H1 (cell line): ENCODE results near the gene MACROD2. TPM values are rescaled to one million over a fixed set of nuclear protein-coding genes. Genes with fewer than 3 reads are reported as not detected.

Experiments
- polyA plus RNA-seq, 7 experiments: library from polyadenylated mRNA; depleted of rRNA in 3 of 7; stranded (reverse) in 5 of 7; unstranded in 2 of 7; fragments of >200 nt in 5 of 7; fragments of 200-250 nt in 2 of 7; gene quantifications; 1 replicate in 5 of 7; 2 replicates in 1 of 7; 4 replicates in 1 of 7; pipeline versions ENCODE4 v1.2.1 to v1.2.3, GENCODE V29; 2011 to 2013; ENCODE audit warnings: missing spikeins in 2 of 7, mixed read lengths in 2 of 7
- total RNA-seq: library from RNA; stranded (reverse); fragmentation: NEBNext Ultra II Directional; extraction: Animal tissue kit (Norgen Biotek cat#: 25700); gene quantifications from 2 replicates; pipeline ENCODE4 v1.2.1, GENCODE V29; 2021
- TF ChIP-seq, protein P1 (sequence below): fragments of 300-600 bp; sonication (generic); IDR thresholded peaks from 2 replicates; pipeline ENCODE4 v1.7.1; 2012; ENCODE audit warnings: low read length, moderate library complexity, mild to moderate bottlenecking, inconsistent platforms; ENCODE audit not compliant: insufficient replicate concordance

MACROD2 gene
- total and polyA plus RNA-seq, 2 of the 8 experiments (the other 6 are each of a cell fraction or from before 2014, with no cell fraction given), result 0.70 to 3.9 TPM

GRCh38 chr20:14966808-14967207 is 971.5 kb downstream of the MACROD2 start (continued):
- TF ChIP-seq, protein P1, sequence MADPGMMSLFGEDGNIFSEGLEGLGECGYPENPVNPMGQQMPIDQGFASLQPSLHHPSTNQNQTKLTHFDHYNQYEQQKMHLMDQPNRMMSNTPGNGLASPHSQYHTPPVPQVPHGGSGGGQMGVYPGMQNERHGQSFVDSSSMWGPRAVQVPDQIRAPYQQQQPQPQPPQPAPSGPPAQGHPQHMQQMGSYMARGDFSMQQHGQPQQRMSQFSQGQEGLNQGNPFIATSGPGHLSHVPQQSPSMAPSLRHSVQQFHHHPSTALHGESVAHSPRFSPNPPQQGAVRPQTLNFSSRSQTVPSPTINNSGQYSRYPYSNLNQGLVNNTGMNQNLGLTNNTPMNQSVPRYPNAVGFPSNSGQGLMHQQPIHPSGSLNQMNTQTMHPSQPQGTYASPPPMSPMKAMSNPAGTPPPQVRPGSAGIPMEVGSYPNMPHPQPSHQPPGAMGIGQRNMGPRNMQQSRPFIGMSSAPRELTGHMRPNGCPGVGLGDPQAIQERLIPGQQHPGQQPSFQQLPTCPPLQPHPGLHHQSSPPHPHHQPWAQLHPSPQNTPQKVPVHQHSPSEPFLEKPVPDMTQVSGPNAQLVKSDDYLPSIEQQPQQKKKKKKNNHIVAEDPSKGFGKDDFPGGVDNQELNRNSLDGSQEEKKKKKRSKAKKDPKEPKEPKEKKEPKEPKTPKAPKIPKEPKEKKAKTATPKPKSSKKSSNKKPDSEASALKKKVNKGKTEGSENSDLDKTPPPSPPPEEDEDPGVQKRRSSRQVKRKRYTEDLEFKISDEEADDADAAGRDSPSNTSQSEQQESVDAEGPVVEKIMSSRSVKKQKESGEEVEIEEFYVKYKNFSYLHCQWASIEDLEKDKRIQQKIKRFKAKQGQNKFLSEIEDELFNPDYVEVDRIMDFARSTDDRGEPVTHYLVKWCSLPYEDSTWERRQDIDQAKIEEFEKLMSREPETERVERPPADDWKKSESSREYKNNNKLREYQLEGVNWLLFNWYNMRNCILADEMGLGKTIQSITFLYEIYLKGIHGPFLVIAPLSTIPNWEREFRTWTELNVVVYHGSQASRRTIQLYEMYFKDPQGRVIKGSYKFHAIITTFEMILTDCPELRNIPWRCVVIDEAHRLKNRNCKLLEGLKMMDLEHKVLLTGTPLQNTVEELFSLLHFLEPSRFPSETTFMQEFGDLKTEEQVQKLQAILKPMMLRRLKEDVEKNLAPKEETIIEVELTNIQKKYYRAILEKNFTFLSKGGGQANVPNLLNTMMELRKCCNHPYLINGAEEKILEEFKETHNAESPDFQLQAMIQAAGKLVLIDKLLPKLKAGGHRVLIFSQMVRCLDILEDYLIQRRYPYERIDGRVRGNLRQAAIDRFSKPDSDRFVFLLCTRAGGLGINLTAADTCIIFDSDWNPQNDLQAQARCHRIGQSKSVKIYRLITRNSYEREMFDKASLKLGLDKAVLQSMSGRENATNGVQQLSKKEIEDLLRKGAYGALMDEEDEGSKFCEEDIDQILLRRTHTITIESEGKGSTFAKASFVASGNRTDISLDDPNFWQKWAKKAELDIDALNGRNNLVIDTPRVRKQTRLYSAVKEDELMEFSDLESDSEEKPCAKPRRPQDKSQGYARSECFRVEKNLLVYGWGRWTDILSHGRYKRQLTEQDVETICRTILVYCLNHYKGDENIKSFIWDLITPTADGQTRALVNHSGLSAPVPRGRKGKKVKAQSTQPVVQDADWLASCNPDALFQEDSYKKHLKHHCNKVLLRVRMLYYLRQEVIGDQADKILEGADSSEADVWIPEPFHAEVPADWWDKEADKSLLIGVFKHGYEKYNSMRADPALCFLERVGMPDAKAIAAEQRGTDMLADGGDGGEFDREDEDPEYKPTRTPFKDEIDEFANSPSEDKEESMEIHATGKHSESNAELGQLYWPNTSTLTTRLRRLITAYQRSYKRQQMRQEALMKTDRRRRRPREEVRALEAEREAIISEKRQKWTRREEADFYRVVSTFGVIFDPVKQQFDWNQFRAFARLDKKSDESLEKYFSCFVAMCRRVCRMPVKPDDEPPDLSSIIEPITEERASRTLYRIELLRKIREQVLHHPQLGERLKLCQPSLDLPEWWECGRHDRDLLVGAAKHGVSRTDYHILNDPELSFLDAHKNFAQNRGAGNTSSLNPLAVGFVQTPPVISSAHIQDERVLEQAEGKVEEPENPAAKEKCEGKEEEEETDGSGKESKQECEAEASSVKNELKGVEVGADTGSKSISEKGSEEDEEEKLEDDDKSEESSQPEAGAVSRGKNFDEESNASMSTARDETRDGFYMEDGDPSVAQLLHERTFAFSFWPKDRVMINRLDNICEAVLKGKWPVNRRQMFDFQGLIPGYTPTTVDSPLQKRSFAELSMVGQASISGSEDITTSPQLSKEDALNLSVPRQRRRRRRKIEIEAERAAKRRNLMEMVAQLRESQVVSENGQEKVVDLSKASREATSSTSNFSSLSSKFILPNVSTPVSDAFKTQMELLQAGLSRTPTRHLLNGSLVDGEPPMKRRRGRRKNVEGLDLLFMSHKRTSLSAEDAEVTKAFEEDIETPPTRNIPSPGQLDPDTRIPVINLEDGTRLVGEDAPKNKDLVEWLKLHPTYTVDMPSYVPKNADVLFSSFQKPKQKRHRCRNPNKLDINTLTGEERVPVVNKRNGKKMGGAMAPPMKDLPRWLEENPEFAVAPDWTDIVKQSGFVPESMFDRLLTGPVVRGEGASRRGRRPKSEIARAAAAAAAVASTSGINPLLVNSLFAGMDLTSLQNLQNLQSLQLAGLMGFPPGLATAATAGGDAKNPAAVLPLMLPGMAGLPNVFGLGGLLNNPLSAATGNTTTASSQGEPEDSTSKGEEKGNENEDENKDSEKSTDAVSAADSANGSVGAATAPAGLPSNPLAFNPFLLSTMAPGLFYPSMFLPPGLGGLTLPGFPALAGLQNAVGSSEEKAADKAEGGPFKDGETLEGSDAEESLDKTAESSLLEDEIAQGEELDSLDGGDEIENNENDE, result no peak
- TF ChIP-seq, all 59 proteins: peak for 0
